ENCODE results near the gene MYL7.

DNA sequence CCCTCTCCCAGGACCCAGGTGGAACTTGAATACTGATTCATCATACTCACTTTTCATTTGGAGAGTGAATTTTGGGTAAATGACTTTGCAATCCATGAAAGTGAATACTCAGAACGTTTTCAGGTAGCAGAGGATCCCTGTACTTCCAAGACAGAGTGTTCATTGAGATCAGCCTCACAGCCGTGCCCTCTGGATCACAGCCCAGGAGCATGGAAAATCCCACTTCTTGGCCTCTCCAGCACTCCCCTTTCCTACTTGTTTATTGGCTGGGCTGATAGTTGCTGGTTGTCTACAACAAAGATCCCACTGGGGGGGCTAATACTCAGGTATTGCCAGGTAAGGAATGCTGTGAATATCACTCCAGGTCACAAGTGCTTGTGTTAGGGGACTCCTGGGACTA lies 42.3 kb upstream of the MYL7 start:
- TF ChIP-seq, protein P1, sequence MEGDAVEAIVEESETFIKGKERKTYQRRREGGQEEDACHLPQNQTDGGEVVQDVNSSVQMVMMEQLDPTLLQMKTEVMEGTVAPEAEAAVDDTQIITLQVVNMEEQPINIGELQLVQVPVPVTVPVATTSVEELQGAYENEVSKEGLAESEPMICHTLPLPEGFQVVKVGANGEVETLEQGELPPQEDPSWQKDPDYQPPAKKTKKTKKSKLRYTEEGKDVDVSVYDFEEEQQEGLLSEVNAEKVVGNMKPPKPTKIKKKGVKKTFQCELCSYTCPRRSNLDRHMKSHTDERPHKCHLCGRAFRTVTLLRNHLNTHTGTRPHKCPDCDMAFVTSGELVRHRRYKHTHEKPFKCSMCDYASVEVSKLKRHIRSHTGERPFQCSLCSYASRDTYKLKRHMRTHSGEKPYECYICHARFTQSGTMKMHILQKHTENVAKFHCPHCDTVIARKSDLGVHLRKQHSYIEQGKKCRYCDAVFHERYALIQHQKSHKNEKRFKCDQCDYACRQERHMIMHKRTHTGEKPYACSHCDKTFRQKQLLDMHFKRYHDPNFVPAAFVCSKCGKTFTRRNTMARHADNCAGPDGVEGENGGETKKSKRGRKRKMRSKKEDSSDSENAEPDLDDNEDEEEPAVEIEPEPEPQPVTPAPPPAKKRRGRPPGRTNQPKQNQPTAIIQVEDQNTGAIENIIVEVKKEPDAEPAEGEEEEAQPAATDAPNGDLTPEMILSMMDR (conservative IDR thresholded peaks at IDR 0.05 in 1 of 2, IDR thresholded peaks at IDR 0.05 in 1 of 2; ENCODE audit: low read depth in 1 of 2, low read length in 2 of 2), result no peak
- TF ChIP-seq EZH2 (IDR thresholded peaks at IDR 0.05; ENCODE audit: low read length, missing control alignments), result no peak

All from fibroblast of lung (primary cell).